ENCODE data around the gene OTULIN.

Gene OTULIN

GRCh38 chr5:14664270-14665100 lies at the start of gene OTULIN:
TSS of gene OTULIN (plus strand) at chr5:14664718. CDS start at chr5:14664826, 108 bp downstream.
- DNase-seq: no peak

GRCh38 chr5:14615365-14615764 lies 49.2 kb upstream of the OTULIN start:
- DNase-seq: no peak

DNA sequence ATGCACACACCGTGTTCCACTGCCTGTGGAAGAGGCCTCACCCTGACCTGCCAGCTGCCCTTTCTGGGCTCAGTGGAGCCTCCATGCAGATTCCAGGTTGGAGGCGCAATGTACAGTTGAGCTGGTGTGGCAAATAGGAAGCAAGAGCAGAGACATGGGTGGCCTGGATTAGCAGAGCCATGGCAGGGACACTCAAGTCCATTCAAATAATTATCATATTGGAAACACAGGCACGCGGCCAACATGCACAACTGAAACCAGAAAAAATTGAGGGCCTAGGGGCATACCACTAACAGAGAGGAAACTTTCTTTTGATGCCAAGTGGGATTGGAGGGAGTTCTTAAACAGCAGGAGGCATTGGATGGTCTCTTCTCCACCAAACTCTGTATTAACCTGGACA lies 47.1 kb upstream of the OTULIN start:
- DNase-seq: no peak

GRCh38 chr5:14627270-14627669 lies 37.2 kb upstream of the OTULIN start:
- no peak for DNase-seq

DNA sequence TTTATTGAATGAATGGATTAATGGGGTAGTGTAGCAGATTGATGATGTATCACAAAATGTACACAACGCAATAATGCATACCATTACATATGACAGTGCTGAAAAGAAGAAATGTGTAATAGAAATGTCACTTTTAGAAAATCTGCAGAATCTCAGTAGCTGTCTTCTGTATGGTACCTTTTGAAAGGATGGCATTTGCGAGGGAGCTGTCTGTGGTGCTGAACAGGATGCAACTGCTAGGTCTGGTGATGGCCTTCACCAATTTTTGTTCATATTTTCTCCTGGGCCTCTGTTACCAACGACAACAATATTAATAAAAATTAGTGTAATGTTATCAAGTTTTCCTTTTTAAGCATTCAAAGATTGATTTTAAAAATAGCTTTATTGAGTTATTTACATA lies 36.2 kb upstream of the OTULIN start:
- DNase-seq: no peak

- no peak for DNase-seq
Observed at GRCh38 chr5:14630671-14631070, 33.8 kb upstream of the OTULIN start.

- DNase-seq: no peak
Observed at GRCh38 chr5:14635656-14636055, 28.9 kb upstream of the OTULIN start.

- DNase-seq: no peak
Observed at GRCh38 chr5:14640765-14641164, 23.8 kb upstream of the OTULIN start.

- DNase-seq: no peak
Observed at GRCh38 chr5:14644623-14645237, 19.8 kb upstream of the OTULIN start.

- DNase-seq: no peak
Observed at GRCh38 chr5:14650052-14650451, 14.5 kb upstream of the OTULIN start.

- DNase-seq: no peak
Observed at GRCh38 chr5:14655146-14655741, 9.3 kb upstream of the OTULIN start.

- DNase-seq: no peak
Observed at GRCh38 chr5:14656898-14657297, 7.6 kb upstream of the OTULIN start.

- DNase-seq: no peak
Observed at GRCh38 chr5:14659821-14660607, 4.5 kb upstream of the OTULIN start.

DNA sequence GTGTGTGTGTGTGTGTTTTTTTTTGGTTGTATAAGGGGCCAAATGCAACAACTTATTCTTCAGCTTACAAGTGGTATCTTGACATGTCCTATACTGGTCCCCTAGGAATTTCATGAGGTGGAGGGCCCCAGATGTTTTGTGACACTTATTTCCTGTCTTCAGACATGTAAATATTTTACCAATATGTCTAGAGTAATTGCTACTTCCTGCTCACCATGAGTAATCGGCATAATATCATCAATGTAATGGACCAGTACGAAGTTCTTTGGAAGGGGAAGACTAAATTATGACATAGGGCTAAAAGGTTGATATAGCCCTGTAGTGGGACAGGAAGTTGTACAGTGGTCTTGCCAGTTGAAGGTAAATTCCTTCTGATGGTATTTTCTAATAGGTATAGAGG lies 3.7 kb upstream of the OTULIN start:
- DNase-seq: no peak

GRCh38 chr5:14662721-14663260 lies 1.7 kb upstream of the OTULIN start:
- no peak for DNase-seq

DNA sequence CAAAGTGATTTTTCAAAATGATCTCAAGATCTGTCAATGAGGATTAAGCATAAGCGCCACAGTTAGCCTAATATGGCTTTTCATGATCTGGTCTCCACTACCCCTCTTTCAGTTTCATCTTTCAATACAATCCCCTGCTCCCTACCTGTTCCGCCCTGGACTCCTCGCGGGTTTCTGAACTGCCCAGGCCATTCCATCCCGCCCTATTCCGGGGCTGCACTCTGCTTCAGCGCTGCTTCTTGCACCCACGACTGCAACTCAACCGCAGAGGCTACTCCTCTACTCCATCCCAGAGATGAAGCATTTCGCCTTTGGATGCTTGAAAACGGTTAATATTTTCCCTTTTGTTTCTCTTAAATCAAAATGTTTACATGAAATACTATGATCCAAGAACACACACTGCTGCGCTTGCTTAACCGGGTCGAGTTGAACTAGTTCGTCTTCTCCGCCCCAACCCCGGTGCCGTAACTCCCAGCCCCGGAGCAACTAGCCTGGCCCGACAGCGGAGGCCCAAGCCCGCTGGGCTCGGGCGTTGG lies 716 bp upstream of the OTULIN start:
- no peak for DNase-seq

- no peak for DNase-seq
Observed at GRCh38 chr5:14665101-14665822, 744 bp downstream of the OTULIN start.

DNA sequence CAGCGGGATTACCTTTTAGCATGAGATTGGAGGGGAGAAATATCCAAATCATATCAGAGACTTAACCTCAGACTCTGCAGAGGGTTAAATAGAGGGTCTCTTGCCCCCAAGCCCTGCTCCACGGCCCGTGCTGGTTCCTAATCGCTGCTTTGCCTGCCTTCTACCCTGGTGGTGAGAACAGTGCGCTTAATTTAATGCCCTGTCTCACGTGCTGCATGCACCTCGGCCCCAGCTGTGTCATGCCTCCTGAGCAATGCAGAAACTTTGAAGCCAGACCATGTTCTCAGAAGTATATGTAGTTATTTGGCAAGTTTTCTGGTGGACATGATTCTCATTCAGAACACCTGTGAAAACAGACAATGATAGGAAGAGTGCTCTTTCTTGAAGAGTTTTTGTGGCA lies 1.4 kb downstream of the OTULIN start:
- DNase-seq: no peak

- no peak for DNase-seq
Observed at GRCh38 chr5:14666357-14666756, 1.8 kb downstream of the OTULIN start.

DNA sequence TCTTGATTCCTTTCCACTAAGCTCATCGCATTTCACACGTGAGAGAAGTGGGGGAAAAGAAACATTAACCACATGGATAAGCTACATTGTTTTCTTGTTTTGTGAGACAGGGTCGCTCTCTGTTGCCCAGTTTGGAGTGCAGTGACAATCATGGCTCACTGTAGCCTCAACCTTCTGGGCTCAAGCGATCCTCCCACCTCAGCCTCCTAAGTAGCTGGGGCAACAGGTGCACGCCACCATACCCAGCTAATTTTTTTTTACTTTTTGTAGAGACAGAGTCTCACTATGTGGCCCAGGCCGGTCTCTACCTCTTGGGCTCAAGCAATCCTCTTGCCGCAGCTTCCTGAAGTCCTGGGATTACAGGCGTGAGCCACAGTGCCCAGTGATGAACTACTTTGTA lies 2.8 kb downstream of the OTULIN start:
- no peak for DNase-seq

DNA sequence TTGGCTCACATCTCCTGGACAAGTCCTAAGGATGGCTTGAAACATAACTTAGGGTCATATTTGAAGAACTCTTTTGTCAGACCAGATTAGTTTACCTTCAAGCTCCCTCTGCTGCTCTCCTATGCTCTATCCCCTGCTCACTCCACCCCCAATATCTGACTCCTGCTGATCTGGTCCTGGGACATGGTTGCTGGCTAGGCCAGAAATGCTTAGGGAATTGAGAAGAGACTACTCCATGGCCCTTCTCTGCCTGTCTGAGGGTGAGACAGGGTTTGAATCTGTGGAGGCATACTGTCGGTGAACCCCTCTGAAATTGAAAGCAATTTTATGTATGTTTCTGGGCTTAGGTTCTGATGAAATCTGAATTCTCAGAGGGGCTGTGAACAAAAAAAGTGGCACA lies 3.3 kb downstream of the OTULIN start:
- DNase-seq: no peak

- no peak for DNase-seq
Observed at GRCh38 chr5:14668181-14668591, 3.7 kb downstream of the OTULIN start.
